ENCODE measurements around the gene COG4.
"Not testable (repeated sequence)": the region's sequence is repeated elsewhere in the genome, so short reads cannot be mapped to it uniquely, and the experiment has no call there.

Gene COG4

GRCh38 chr16:70457446-70458166 is 65.7 kb downstream of the COG4 start:
- no peak for DNase-seq (ENCODE audit: low read depth, low spot score)

GRCh38 chr16:70455910-70456309 is 67.4 kb downstream of the COG4 start:
- DNase-seq (ENCODE audit: low read depth, low spot score): no peak

- no peak for DNase-seq (ENCODE audit: low read depth, low spot score)
Measured at GRCh38 chr16:70454222-70455034, 68.9 kb downstream of the COG4 start, which contains the start of gene FCSK. Gene FCSK (plus strand): TSS chr16:70454595. CDS start chr16:70463191, 8,596 bp downstream.

- DNase-seq (ENCODE audit: low read depth, low spot score): no peak
Measured at GRCh38 chr16:70453892-70454221, 69.5 kb downstream of the COG4 start.

- no peak for DNase-seq (ENCODE audit: low read depth, low spot score)
Measured at GRCh38 chr16:70453117-70453891, 70.0 kb downstream of the COG4 start.

GRCh38 chr16:70451004-70451340 is 72.4 kb downstream of the COG4 start:
- not testable (repeated sequence) for DNase-seq (ENCODE audit: low read depth, low spot score)

- DNase-seq (ENCODE audit: low read depth, low spot score): not testable (repeated sequence)
Measured at GRCh38 chr16:70450142-70451003, 73.0 kb downstream of the COG4 start.

GRCh38 chr16:70448075-70448474 is 75.3 kb downstream of the COG4 start:
- DNase-seq (ENCODE audit: low read depth, low spot score): no peak

GRCh38 chr16:70444249-70445063 is 78.9 kb downstream of the COG4 start:
- no peak for DNase-seq (ENCODE audit: low read depth, low spot score)

GRCh38 chr16:70442344-70442743 is 81.0 kb downstream of the COG4 start:
- no peak for DNase-seq (ENCODE audit: low read depth, low spot score)

- no peak for DNase-seq (ENCODE audit: low read depth, low spot score)
Measured at GRCh38 chr16:70441406-70441990, 81.9 kb downstream of the COG4 start.

- no peak for DNase-seq (ENCODE audit: low read depth, low spot score)
Measured at GRCh38 chr16:70440009-70440692, 83.2 kb downstream of the COG4 start.

- DNase-seq (ENCODE audit: low read depth, low spot score): no peak
Measured at GRCh38 chr16:70438969-70439862, 84.1 kb downstream of the COG4 start, which contains the start of gene ST3GAL2. Gene ST3GAL2 (minus strand): TSS chr16:70439100. CDS start chr16:70398530, 40,570 bp downstream.

GRCh38 chr16:70438585-70438968 is 84.8 kb downstream of the COG4 start:
- no peak for DNase-seq (ENCODE audit: low read depth, low spot score)

- no peak for DNase-seq (ENCODE audit: low read depth, low spot score)
Measured at GRCh38 chr16:70437582-70438557, 85.5 kb downstream of the COG4 start.

GRCh38 chr16:70437017-70437581 is 86.3 kb downstream of the COG4 start:
- DNase-seq (ENCODE audit: low read depth, low spot score): no peak
